Loucy (cell line): ENCODE measurements around the gene ACP1.

Experiments
- H2AFZ ChIP-seq: fragments of 200-600 bp; sonication (generic); 2 replicates; pipeline ENCODE4 v1.6.0; 2016; ENCODE audit warnings: antibody characterized with exemption, mild to moderate bottlenecking, low read length, moderate library complexity
- H3F3A ChIP-seq: fragments of 200-600 bp; 2 replicates; pipeline ENCODE4 v1.6.0; 2016; ENCODE audit warnings: antibody characterized with exemption, low read depth, mild to moderate bottlenecking
- H3K27me3 ChIP-seq: fragments of 200-600 bp; sonication (generic); 2 replicates; pipeline ENCODE4 v1.6.1; 2014; ENCODE audit warnings: low read length, mild to moderate bottlenecking; ENCODE audit not compliant: insufficient read depth, poor library complexity, severe bottlenecking
- H3K36me3 ChIP-seq: fragments of 200-600 bp; sonication (generic); 2 replicates; pipeline ENCODE4 v1.6.1; 2016; ENCODE audit warnings: low read length; ENCODE audit not compliant: insufficient read depth
- H3K4me1 ChIP-seq: fragments of 200-600 bp; sonication (generic); 2 replicates; pipeline ENCODE4 v1.5.1; 2014; ENCODE audit warnings: low read length, mild to moderate bottlenecking; ENCODE audit not compliant: insufficient read depth, poor library complexity, severe bottlenecking
- H3K4me2 ChIP-seq: fragments of 200-600 bp; sonication (generic); 2 replicates; pipeline ENCODE4 v1.6.0; 2014; ENCODE audit warnings: antibody characterized with exemption, low read length, low read depth, mild to moderate bottlenecking; ENCODE audit not compliant: poor library complexity, severe bottlenecking
- H3K4me3 ChIP-seq: fragments of 200-600 bp; sonication (generic); 2 replicates; pipeline ENCODE4 v1.5.1; 2014; ENCODE audit warnings: low read length, mild to moderate bottlenecking, mixed read lengths; ENCODE audit not compliant: poor library complexity, severe bottlenecking
- H3K79me2 ChIP-seq: fragments of 200-600 bp; sonication (generic); 2 replicates; pipeline ENCODE4 v1.6.1; 2014; ENCODE audit warnings: low read length; ENCODE audit not compliant: insufficient read depth
- H3K9ac ChIP-seq: fragments of 200-600 bp; sonication (generic); 2 replicates; pipeline ENCODE4 v1.6.0; 2014; ENCODE audit warnings: mild to moderate bottlenecking, low read depth, low read length, moderate library complexity; ENCODE audit not compliant: poor library complexity, severe bottlenecking
- H3K9me2 ChIP-seq: fragments of 200-600 bp; sonication (generic); replicated peaks from 2 replicates; pipeline ENCODE4 v1.6.1; 2016; ENCODE audit warnings: low read depth, low read length, mixed read lengths
- H3K9me3 ChIP-seq: fragments of 200-600 bp; sonication (generic); 2 replicates; pipeline ENCODE4 v1.6.1; 2014; ENCODE audit warnings: mild to moderate bottlenecking, antibody characterized with exemption, low read length, low read depth; ENCODE audit not compliant: insufficient read depth
- H4K20me1 ChIP-seq: fragments of 200-600 bp; sonication (generic); 2 replicates; pipeline ENCODE4 v1.6.0; 2014; ENCODE audit warnings: antibody characterized with exemption, low read length, mild to moderate bottlenecking; ENCODE audit not compliant: insufficient read depth, poor library complexity, severe bottlenecking
- CTCF ChIP-seq: fragments of 200-600 bp; sonication (generic); conservative IDR thresholded peaks from 2 replicates; pipeline ENCODE4 v1.5.1; 2014; ENCODE audit warnings: mild to moderate bottlenecking, antibody characterized with exemption, low read length
- EZH2phosphoT487 ChIP-seq: fragments of 200-600 bp; IDR thresholded peaks from 2 replicates; pipeline ENCODE4 v1.6.1; 2018; ENCODE audit warnings: antibody characterized with exemption, mild to moderate bottlenecking, moderate library complexity, borderline replicate concordance

ACP1 gene

GRCh38 chr2:286035-286434, 21.3 kb downstream of the ACP1 start:
- Histone ChIP-seq H2AFZ (no peak overlapping the region), H3K4me1 (no peaks in the 10 kb centered on the region), H3K4me3 (no peak overlapping the region), H3K27me3 (no peaks in the 10 kb centered on the region), H3K9me2 (no peaks in the 10 kb centered on the region), H4K20me1 (no peaks in the 10 kb centered on the region), H3K36me3 (peaks cover 15% of the 10 kb centered on the region; the same call in 1 of the 2 replicates), H3K9ac (no peak overlapping the region), H3F3A (no peaks in the 10 kb centered on the region), H3K79me2 (no peaks in the 10 kb centered on the region), H3K9me3 (no peaks in the 10 kb centered on the region), H3K4me2 (no peak overlapping the region)
- TF ChIP-seq CTCF (no peak), EZH2phosphoT487 (no peak)

- H3K4me2 ChIP-seq: no peak overlapping the region
- no peaks in the 10 kb centered on the region for H3F3A ChIP-seq
- H3K9me2 ChIP-seq: no peaks in the 10 kb centered on the region
- TF ChIP-seq EZH2phosphoT487 (no peak), CTCF (no peak)
- H3K9me3 ChIP-seq: no peaks in the 10 kb centered on the region
- no peaks in the 10 kb centered on the region for H3K4me1 ChIP-seq
- peaks cover 8% of the 10 kb centered on the region; the same call in 1 of the 2 replicates for H3K36me3 ChIP-seq
- no peak overlapping the region for H3K9ac ChIP-seq
- no peak overlapping the region for H3K4me3 ChIP-seq
- no peaks in the 10 kb centered on the region for H3K27me3 ChIP-seq
- no peaks in the 10 kb centered on the region for H4K20me1 ChIP-seq
- no peaks in the 10 kb centered on the region for H3K79me2 ChIP-seq
- H2AFZ ChIP-seq: no peak overlapping the region
Measured at GRCh38 chr2:286774-287392, 22.1 kb downstream of the ACP1 start.

GRCh38 chr2:287471-287885, 22.7 kb downstream of the ACP1 start:
- no peaks in the 10 kb centered on the region for H3K4me1 ChIP-seq
- H3K36me3 ChIP-seq: peaks cover 2% of the 10 kb centered on the region; the same call in 1 of the 2 replicates
- H3K9me2 ChIP-seq: no peaks in the 10 kb centered on the region
- no peak overlapping the region for H3K4me3 ChIP-seq
- no peak overlapping the region for H2AFZ ChIP-seq
- H3K79me2 ChIP-seq: no peaks in the 10 kb centered on the region
- no peaks in the 10 kb centered on the region for H4K20me1 ChIP-seq
- no peak overlapping the region for H3K4me2 ChIP-seq
- no peaks in the 10 kb centered on the region for H3F3A ChIP-seq
- H3K27me3 ChIP-seq: no peaks in the 10 kb centered on the region
- TF ChIP-seq EZH2phosphoT487 (no peak), CTCF (no peak)
- H3K9ac ChIP-seq: no peak overlapping the region
- H3K9me3 ChIP-seq: no peaks in the 10 kb centered on the region
